Measurements from ENCODE around the gene MOGAT1. TPM values are rescaled to one million over a fixed set of nuclear protein-coding genes. Genes with fewer than 3 reads are reported as not detected.

MOGAT1 gene
- total RNA-seq, 1 donor from 2014 or later: not detected

DNA sequence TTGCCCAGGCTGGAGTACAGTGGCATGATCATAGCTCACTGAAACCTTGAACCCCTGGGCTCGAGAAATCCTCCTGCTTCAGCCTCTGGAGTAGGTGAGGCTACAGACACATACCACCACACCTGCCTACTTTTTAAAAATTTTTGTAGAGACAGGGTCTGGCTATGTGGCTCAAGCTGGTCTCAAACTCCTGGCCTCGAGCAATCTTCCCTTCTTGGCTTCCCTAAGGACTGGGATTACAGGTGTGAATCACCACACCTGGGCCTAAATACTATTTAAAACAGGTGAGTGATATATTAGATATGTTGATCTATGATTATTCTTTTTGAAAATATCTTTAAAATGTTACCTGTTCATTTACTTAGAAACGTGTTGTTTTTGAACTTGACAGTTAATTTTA, 57.2 kb downstream of the MOGAT1 start:
- no peak overlapping the region for H3K27ac Mint-ChIP-seq (ENCODE audit: unreplicated experiment)
- no peak for TF ChIP-seq EZH2 (IDR thresholded peaks at IDR 0.05; ENCODE audit: insufficient read depth, low read length)
- H3K9me3 Mint-ChIP-seq (ENCODE audit: unreplicated experiment): peaks cover 2% of the 10 kb centered on the region
- H3K4me3 Mint-ChIP-seq (ENCODE audit: unreplicated experiment): no peak overlapping the region
- no peak overlapping the region for H3K4me3 ChIP-seq (ENCODE audit: insufficient read depth, low read depth, low read length)
- H3K4me2 ChIP-seq (ENCODE audit: low read length): no peak overlapping the region
- DNase-seq (ENCODE audit: low read depth) (no peak), FAIRE-seq (no peak)
- H4K20me1 ChIP-seq (ENCODE audit: insufficient read depth, low read length): no peaks in the 10 kb centered on the region
- no peaks in the 10 kb centered on the region for H3K36me3 ChIP-seq (ENCODE audit: insufficient read depth, low read length)
- no peaks in the 10 kb centered on the region for H3K4me1 ChIP-seq (ENCODE audit: insufficient read depth, low read length)
- no peaks in the 10 kb centered on the region for H3K4me1 Mint-ChIP-seq (ENCODE audit: low read depth, unreplicated experiment)
- H3K27me3 ChIP-seq (ENCODE audit: insufficient read depth, low read length): no peaks in the 10 kb centered on the region
- no peak overlapping the region for H3K9ac ChIP-seq (ENCODE audit: low read length)
- no peak overlapping the region for H3K27ac ChIP-seq (ENCODE audit: low read depth, low read length)
- H2AFZ ChIP-seq (ENCODE audit: low read depth, low read length): no peak overlapping the region
- no peaks in the 10 kb centered on the region for H3K27me3 Mint-ChIP-seq (ENCODE audit: low read depth, unreplicated experiment)
- H3K9me3 ChIP-seq (ENCODE audit: insufficient read depth, low read depth, low read length): no peaks in the 10 kb centered on the region
- no peaks in the 10 kb centered on the region for H3K36me3 Mint-ChIP-seq (ENCODE audit: low read depth, unreplicated experiment)
- H3K79me2 ChIP-seq (ENCODE audit: insufficient read depth, low read length): no peaks in the 10 kb centered on the region

DNA sequence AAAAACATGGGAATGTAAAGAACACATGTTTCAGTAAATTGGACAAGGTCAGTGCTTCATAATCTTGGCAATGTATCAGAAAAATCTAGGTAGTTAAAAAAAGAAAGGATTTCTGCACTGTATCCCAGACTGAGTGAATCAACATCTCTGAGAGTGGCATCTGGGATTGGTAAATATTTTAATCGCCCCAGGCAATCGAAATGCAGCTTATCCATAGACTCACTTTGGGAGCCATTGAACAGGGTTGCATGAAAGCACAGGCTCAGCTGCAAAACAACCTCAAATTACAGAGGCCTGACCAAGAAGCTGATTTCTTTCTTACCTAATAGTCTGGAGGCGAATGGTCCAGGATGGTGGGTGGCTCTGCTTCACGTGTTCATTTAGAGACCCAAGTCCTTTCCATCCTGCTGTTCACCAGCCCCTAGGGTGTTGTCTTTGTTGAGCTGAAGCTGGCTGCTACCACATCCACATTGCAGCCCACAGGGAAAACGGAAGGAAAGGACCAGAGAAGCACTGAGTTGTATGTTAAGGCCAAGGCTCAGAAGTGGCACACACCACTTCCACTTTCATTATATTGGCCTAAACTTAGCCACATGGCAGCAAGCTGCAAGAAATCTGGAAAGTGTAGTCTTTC, 59.0 kb downstream of the MOGAT1 start:
- Mint-ChIP-seq H3K4me3 (ENCODE audit: unreplicated experiment) (no peak overlapping the region), H3K27ac (ENCODE audit: unreplicated experiment) (no peak overlapping the region)

DNA sequence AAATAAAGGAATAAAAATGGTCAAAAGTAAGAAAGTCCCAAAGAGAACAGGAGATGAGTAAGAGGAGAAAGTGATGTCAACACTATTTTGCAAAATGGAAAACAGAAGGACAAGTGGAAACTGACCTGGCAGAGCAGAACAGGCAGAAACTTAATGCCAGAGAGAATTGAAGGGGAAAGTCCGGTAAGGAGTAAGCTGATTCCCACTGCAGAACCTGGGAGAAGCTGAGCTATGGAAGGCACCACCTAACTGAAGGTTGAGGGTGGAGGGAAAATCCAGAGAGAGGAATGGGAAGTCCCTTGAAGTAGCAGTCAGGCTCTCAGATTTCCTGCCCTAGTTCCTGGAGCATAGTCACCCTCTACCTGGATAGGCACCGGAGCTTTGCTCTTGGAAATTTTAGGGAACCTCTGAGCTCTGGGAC, 59.8 kb downstream of the MOGAT1 start:
- Histone ChIP-seq H3K9me3 (ENCODE audit: insufficient read depth, low read depth, low read length) (no peaks in the 10 kb centered on the region), H3K27me3 (ENCODE audit: insufficient read depth, low read length) (no peaks in the 10 kb centered on the region), H3K9ac (ENCODE audit: low read length) (no peak overlapping the region), H3K4me3 (ENCODE audit: insufficient read depth, low read depth, low read length) (no peak overlapping the region), H3K4me2 (ENCODE audit: low read length) (no peak overlapping the region), H2AFZ (ENCODE audit: low read depth, low read length) (no peak overlapping the region), H3K79me2 (ENCODE audit: insufficient read depth, low read length) (no peaks in the 10 kb centered on the region), H3K27ac (ENCODE audit: low read depth, low read length) (no peak overlapping the region), H4K20me1 (ENCODE audit: insufficient read depth, low read length) (no peaks in the 10 kb centered on the region), H3K36me3 (ENCODE audit: insufficient read depth, low read length) (no peaks in the 10 kb centered on the region), H3K4me1 (ENCODE audit: insufficient read depth, low read length) (no peaks in the 10 kb centered on the region)
- TF ChIP-seq EZH2 (IDR thresholded peaks at IDR 0.05; ENCODE audit: insufficient read depth, low read length): no peak
- TF ChIP-seq, protein P1, sequence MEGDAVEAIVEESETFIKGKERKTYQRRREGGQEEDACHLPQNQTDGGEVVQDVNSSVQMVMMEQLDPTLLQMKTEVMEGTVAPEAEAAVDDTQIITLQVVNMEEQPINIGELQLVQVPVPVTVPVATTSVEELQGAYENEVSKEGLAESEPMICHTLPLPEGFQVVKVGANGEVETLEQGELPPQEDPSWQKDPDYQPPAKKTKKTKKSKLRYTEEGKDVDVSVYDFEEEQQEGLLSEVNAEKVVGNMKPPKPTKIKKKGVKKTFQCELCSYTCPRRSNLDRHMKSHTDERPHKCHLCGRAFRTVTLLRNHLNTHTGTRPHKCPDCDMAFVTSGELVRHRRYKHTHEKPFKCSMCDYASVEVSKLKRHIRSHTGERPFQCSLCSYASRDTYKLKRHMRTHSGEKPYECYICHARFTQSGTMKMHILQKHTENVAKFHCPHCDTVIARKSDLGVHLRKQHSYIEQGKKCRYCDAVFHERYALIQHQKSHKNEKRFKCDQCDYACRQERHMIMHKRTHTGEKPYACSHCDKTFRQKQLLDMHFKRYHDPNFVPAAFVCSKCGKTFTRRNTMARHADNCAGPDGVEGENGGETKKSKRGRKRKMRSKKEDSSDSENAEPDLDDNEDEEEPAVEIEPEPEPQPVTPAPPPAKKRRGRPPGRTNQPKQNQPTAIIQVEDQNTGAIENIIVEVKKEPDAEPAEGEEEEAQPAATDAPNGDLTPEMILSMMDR (IDR thresholded peaks at IDR 0.05; ENCODE audit: insufficient read depth, low read depth, low read length): no peak
- Mint-ChIP-seq H3K4me3 (ENCODE audit: unreplicated experiment) (no peak overlapping the region), H3K27ac (ENCODE audit: unreplicated experiment) (no peak overlapping the region), H3K4me1 (ENCODE audit: low read depth, unreplicated experiment) (no peaks in the 10 kb centered on the region), H3K9me3 (ENCODE audit: unreplicated experiment) (peaks cover 2% of the 10 kb centered on the region), H3K36me3 (ENCODE audit: low read depth, unreplicated experiment) (no peaks in the 10 kb centered on the region), H3K27me3 (ENCODE audit: low read depth, unreplicated experiment) (no peaks in the 10 kb centered on the region)
- DNase-seq (ENCODE audit: low read depth) (no peak), FAIRE-seq (no peak)

More for the DNA sequence above, 59.0 kb downstream of the MOGAT1 start:
- DNase-seq (ENCODE audit: low read depth) (no peak), FAIRE-seq (no peak)
- H3K36me3 ChIP-seq (ENCODE audit: insufficient read depth, low read length): no peaks in the 10 kb centered on the region
- H3K4me1 ChIP-seq (ENCODE audit: insufficient read depth, low read length): no peaks in the 10 kb centered on the region
- H3K4me2 ChIP-seq (ENCODE audit: low read length): no peak overlapping the region
- Mint-ChIP-seq H3K4me1 (ENCODE audit: low read depth, unreplicated experiment) (no peaks in the 10 kb centered on the region), H3K9me3 (ENCODE audit: unreplicated experiment) (peaks cover 2% of the 10 kb centered on the region), H3K27me3 (ENCODE audit: low read depth, unreplicated experiment) (no peaks in the 10 kb centered on the region), H3K36me3 (ENCODE audit: low read depth, unreplicated experiment) (no peaks in the 10 kb centered on the region)
- H3K79me2 ChIP-seq (ENCODE audit: insufficient read depth, low read length): no peaks in the 10 kb centered on the region
- H4K20me1 ChIP-seq (ENCODE audit: insufficient read depth, low read length): no peaks in the 10 kb centered on the region
- no peak overlapping the region for H3K9ac ChIP-seq (ENCODE audit: low read length)
- no peaks in the 10 kb centered on the region for H3K27me3 ChIP-seq (ENCODE audit: insufficient read depth, low read length)
- H3K9me3 ChIP-seq (ENCODE audit: insufficient read depth, low read depth, low read length): no peaks in the 10 kb centered on the region
- no peak overlapping the region for H3K27ac ChIP-seq (ENCODE audit: low read depth, low read length)
- H3K4me3 ChIP-seq (ENCODE audit: insufficient read depth, low read depth, low read length): no peak overlapping the region
- TF ChIP-seq EZH2 (IDR thresholded peaks at IDR 0.05; ENCODE audit: insufficient read depth, low read length): no peak
- TF ChIP-seq, protein P1 (IDR thresholded peaks at IDR 0.05; ENCODE audit: insufficient read depth, low read depth, low read length): no peak
- no peak overlapping the region for H2AFZ ChIP-seq (ENCODE audit: low read depth, low read length)
